H1 (cell line): Measurements from ENCODE around the gene UNC13C. TPM values are rescaled to one million over a fixed set of nuclear protein-coding genes. Genes with fewer than 3 reads are reported as not detected.

Experiments used
- CTCF ChIA-PET: fragments of 300-600 bp; sonication (Branson Sonifier 250); formaldehyde crosslinking; loops from one replicate; lab custom pipeline; 2021; ENCODE audit not compliant: partially characterized antibody; lab: Charles Lee
- POLR2A ChIA-PET: fragments of 300-600 bp; sonication (Branson Sonifier 250); formaldehyde crosslinking; loops from one replicate; lab custom pipeline; 2021; ENCODE audit warnings: inconsistent platforms; ENCODE audit not compliant: partially characterized antibody; lab: Charles Lee
- DNase-seq, 2 experiments: peaks; one replicate each; pipeline versions ENCODE4 v3.0.0 to v3.0.0-alpha.2; 2010 to 2022; ENCODE audit warnings: low spot score in 2 of 2, low read depth in 1 of 2, mixed read lengths in 1 of 2
- FAIRE-seq: peaks from 2 replicates; lab custom pipeline; 2011; peaks lifted over from hg19 to GRCh38; lab: Jason Lieb, UNC
- H2AFZ ChIP-seq: 2 replicates; pipeline ENCODE4 v1.8.1; 2012; ENCODE audit warnings: low read length, inconsistent platforms
- H2AK5ac ChIP-seq: 2 replicates; pipeline ENCODE4 v1.6.1; 2013; ENCODE audit warnings: low read depth, low read length
- H2BK120ac ChIP-seq: replicated peaks from 2 replicates; pipeline ENCODE3; 2013; ENCODE audit warnings: low read depth, low read length, inconsistent platforms
- H2BK12ac ChIP-seq: 2 replicates; pipeline ENCODE4 v1.6.1; 2013; ENCODE audit warnings: low read depth, low read length
- H2BK15ac ChIP-seq: 2 replicates; pipeline ENCODE4 v1.6.1; 2013; ENCODE audit warnings: low read length
- H2BK20ac ChIP-seq: 2 replicates; pipeline ENCODE4 v1.6.1; 2013; ENCODE audit warnings: low read length
- H2BK5ac ChIP-seq: 2 replicates; pipeline ENCODE4 v1.6.1; 2013; ENCODE audit warnings: low read depth, low read length
- H3K14ac ChIP-seq: 2 replicates; pipeline ENCODE4 v1.6.1; 2013; ENCODE audit warnings: inconsistent platforms; ENCODE audit not compliant: insufficient read length
- H3K18ac ChIP-seq: 2 replicates; pipeline ENCODE4 v1.6.1; 2013; ENCODE audit warnings: low read length; ENCODE audit errors: extremely low read depth
- H3K23ac ChIP-seq: 2 replicates; pipeline ENCODE4 v1.6.1; 2013; ENCODE audit warnings: inconsistent platforms; ENCODE audit not compliant: insufficient read length
- H3K23me2 ChIP-seq: 2 replicates; pipeline ENCODE4 v1.6.1; 2013; ENCODE audit warnings: low read depth, low read length
- H3K27ac ChIP-seq: 2 replicates; pipeline ENCODE4 v1.6.1; 2011; ENCODE audit warnings: low read depth, low read length, inconsistent platforms
- H3K27me3 ChIP-seq, 4 experiments: replicated peaks in 1 of 4; 1 replicate in 1 of 4; 2 replicates in 3 of 4; pipeline versions ENCODE4 v1.6.1 to v1.8.1; 2011 to 2013; ENCODE audit warnings: low read length in 3 of 4, mild to moderate bottlenecking in 3 of 4, inconsistent platforms in 2 of 4, mixed read lengths in 2 of 4, moderate library complexity in 1 of 4; ENCODE audit not compliant: control insufficient read depth in 3 of 4, insufficient read depth in 3 of 4; ENCODE audit errors: extremely low read depth in 1 of 4
- H3K36me3 ChIP-seq, 4 experiments: 2 replicates each; pipeline versions ENCODE4 v1.6.1 to v1.8.1; 2011 to 2013; ENCODE audit warnings: mild to moderate bottlenecking in 4 of 4, low read length in 3 of 4, moderate library complexity in 2 of 4, control low read depth in 1 of 4, inconsistent platforms in 1 of 4; ENCODE audit not compliant: insufficient read depth in 4 of 4, control insufficient read depth in 2 of 4
- H3K4ac ChIP-seq: replicated peaks from 2 replicates; pipeline ENCODE3; 2013; ENCODE audit warnings: low read length, low read depth, mixed read lengths, inconsistent platforms; ENCODE audit not compliant: insufficient read length
- H3K4me1 ChIP-seq, 4 experiments: replicated peaks in 1 of 4; 1 replicate in 1 of 4; 2 replicates in 3 of 4; pipeline versions ENCODE4 v1.6.1 to v1.8.1; 2011 to 2013; ENCODE audit warnings: low read length in 3 of 4, inconsistent platforms in 2 of 4, mixed read lengths in 1 of 4; ENCODE audit not compliant: insufficient read depth in 4 of 4, control insufficient read depth in 3 of 4
- H3K4me2 ChIP-seq, 2 experiments: 2 replicates each; pipeline versions ENCODE4 v1.6.1 to v1.8.1; 2011 to 2013; ENCODE audit warnings: low read depth in 2 of 2, low read length in 2 of 2, control low read depth in 1 of 2, inconsistent platforms in 1 of 2, mild to moderate bottlenecking in 1 of 2; ENCODE audit not compliant: insufficient read depth in 1 of 2
- H3K4me3 ChIP-seq, 4 experiments: fragments of 200-600, 300-600 bp in 1 of 4; sonication (generic), shearing (Covaris generic), sonication (Bioruptor Twin) in 1 of 4; 2 replicates each; pipeline versions ENCODE4 v1.5.1 to v1.8.1; 2011 to 2016; ENCODE audit warnings: low read length in 4 of 4, low read depth in 3 of 4, control low read depth in 2 of 4, inconsistent platforms in 2 of 4, mild to moderate bottlenecking in 2 of 4, mixed read lengths in 1 of 4, moderate library complexity in 1 of 4; ENCODE audit not compliant: insufficient read depth in 2 of 4; ENCODE audit errors: extremely low read depth in 1 of 4
- H3K56ac ChIP-seq: replicated peaks from 2 replicates; pipeline ENCODE3; 2013; ENCODE audit warnings: low read depth, mild to moderate bottlenecking, mixed read lengths, low read length, inconsistent platforms; ENCODE audit not compliant: insufficient read length
- H3K79me1 ChIP-seq: 2 replicates; pipeline ENCODE4 v1.6.1; 2013; ENCODE audit warnings: low read depth, low read length, control low read depth
- H3K79me2 ChIP-seq, 2 experiments: 2 replicates each; pipeline versions ENCODE4 v1.6.1 to v1.8.1; 2012 to 2013; ENCODE audit warnings: low read length in 2 of 2, mild to moderate bottlenecking in 2 of 2, inconsistent platforms in 1 of 2; ENCODE audit not compliant: insufficient read depth in 2 of 2, control insufficient read depth in 1 of 2
- H3K9ac ChIP-seq, 4 experiments: replicated peaks in 1 of 4; 1 replicate in 1 of 4; 2 replicates in 3 of 4; pipeline versions ENCODE4 v1.6.1 to v1.8.1; 2011 to 2013; ENCODE audit warnings: low read depth in 3 of 4, low read length in 3 of 4, control low read depth in 2 of 4, mild to moderate bottlenecking in 2 of 4, moderate library complexity in 2 of 4, inconsistent platforms in 1 of 4; ENCODE audit errors: extremely low read depth in 1 of 4
- H3K9me3 ChIP-seq, 2 experiments: 2 replicates each; pipeline versions ENCODE4 v1.6.1 to v1.8.1; 2012 to 2013; ENCODE audit warnings: mild to moderate bottlenecking in 2 of 2, moderate library complexity in 2 of 2, control low read depth in 1 of 2, inconsistent platforms in 1 of 2, low read depth in 1 of 2, low read length in 1 of 2, mixed read lengths in 1 of 2; ENCODE audit not compliant: insufficient read depth in 2 of 2
- H4K20me1 ChIP-seq, 2 experiments: replicated peaks in 1 of 2; 2 replicates each; pipeline versions ENCODE3 to v1.8.1; 2011 to 2013; ENCODE audit warnings: inconsistent platforms in 2 of 2, low read length in 2 of 2, mild to moderate bottlenecking in 1 of 2; ENCODE audit not compliant: insufficient read depth in 2 of 2, control insufficient read depth in 1 of 2
- H4K5ac ChIP-seq: 2 replicates; pipeline ENCODE4 v1.6.1; 2013; ENCODE audit warnings: low read length, low read depth, mixed read lengths, inconsistent platforms; ENCODE audit not compliant: insufficient read length
- H4K8ac ChIP-seq: 2 replicates; pipeline ENCODE4 v1.8.0; 2013; ENCODE audit warnings: mild to moderate bottlenecking, moderate library complexity, low read length, inconsistent platforms; ENCODE audit not compliant: insufficient read depth; ENCODE audit errors: extremely low read depth
- H4K91ac ChIP-seq: replicated peaks from 2 replicates; pipeline ENCODE3; 2013; ENCODE audit warnings: low read length, mixed read lengths, inconsistent platforms; ENCODE audit not compliant: insufficient read length
- ASH2L ChIP-seq: fragments of 200-600, 300-600 bp; sonication (generic); IDR thresholded peaks from one replicate; pipeline ENCODE4 v1.7.1; 2017; ENCODE audit warnings: low read length
- CREB1 ChIP-seq: IDR thresholded peaks from 2 replicates; pipeline ENCODE4 v1.6.1; 2012; ENCODE audit warnings: inconsistent platforms
- KDM4A ChIP-seq: IDR thresholded peaks from one replicate; pipeline ENCODE4 v1.7.1; 2012; ENCODE audit warnings: low read depth, mild to moderate bottlenecking, moderate library complexity, low read length, inconsistent platforms; ENCODE audit not compliant: severe bottlenecking
- KDM5A ChIP-seq: fragments of 200-600 bp; IDR thresholded peaks from 2 replicates; pipeline ENCODE4 v1.7.1; 2012; ENCODE audit warnings: mild to moderate bottlenecking, low read length, inconsistent platforms, mixed read lengths
- MAFK ChIP-seq: IDR thresholded peaks from 2 replicates; pipeline ENCODE4 v1.6.1; 2012; ENCODE audit warnings: low read depth, mild to moderate bottlenecking, improper control_type of control experiment, low read length
- NANOG ChIP-seq: IDR thresholded peaks from 2 replicates; pipeline ENCODE4 v1.6.1; 2011; ENCODE audit warnings: low read length, low read depth, mild to moderate bottlenecking, inconsistent platforms; ENCODE audit not compliant: insufficient read depth, poor library complexity, severe bottlenecking
- POLR2A ChIP-seq, 2 experiments: IDR thresholded peaks; 1 replicate in 1 of 2; 2 replicates in 1 of 2; pipeline ENCODE4 v1.6.1; 2011; ENCODE audit warnings: low read depth in 2 of 2, low read length in 2 of 2, mild to moderate bottlenecking in 2 of 2; ENCODE audit errors: control extremely low read depth in 1 of 2
- RBBP5 ChIP-seq: IDR thresholded peaks from 2 replicates; pipeline ENCODE4 v1.7.1; 2012; ENCODE audit warnings: low read depth, mild to moderate bottlenecking, inconsistent platforms, low read length, moderate library complexity, borderline replicate concordance
- RXRA ChIP-seq: IDR thresholded peaks from 2 replicates; pipeline ENCODE4 v1.6.1; 2011; ENCODE audit warnings: low read depth, mild to moderate bottlenecking, low read length, moderate library complexity; ENCODE audit not compliant: insufficient read depth
- SRF ChIP-seq: IDR thresholded peaks from 2 replicates; pipeline ENCODE4 v1.6.1; 2011; ENCODE audit warnings: mild to moderate bottlenecking, low read depth, low read length, moderate library complexity
- TAF1 ChIP-seq: IDR thresholded peaks from 2 replicates; pipeline ENCODE4 v1.6.1; 2011; ENCODE audit warnings: mild to moderate bottlenecking, low read depth, low read length
- TAF7 ChIP-seq: optimal IDR thresholded peaks from 2 replicates; pipeline ENCODE3; 2011; ENCODE audit warnings: low read depth, mild to moderate bottlenecking, inconsistent platforms, low read length, moderate library complexity, borderline replicate concordance
- TBP ChIP-seq: IDR thresholded peaks from 2 replicates; pipeline ENCODE4 v1.6.1; 2011; ENCODE audit warnings: low read depth, low read length, improper control_type of control experiment
- ZNF274 ChIP-seq: IDR thresholded peaks from 2 replicates; pipeline ENCODE4 v1.7.0; 2012; ENCODE audit warnings: low read length, borderline replicate concordance; ENCODE audit errors: extremely low read depth
- WGBS, 2 experiments: shearing (Covaris generic) in 1 of 2; methylation state at CpG; one replicate each; pipeline versions ENCODE4 v1.1.6 to v1.1.7; 2013 to 2015; ENCODE audit warnings: low lambda C conversion rate in 2 of 2, mixed read lengths in 2 of 2, inconsistent platforms in 1 of 2, low coverage in 1 of 2, missing lambda C conversion rate in 1 of 2; ENCODE audit not compliant: insufficient replicate concordance in 2 of 2, insufficient coverage in 1 of 2, insufficient read length in 1 of 2; ENCODE audit errors: extremely low coverage in 1 of 2, missing lambda C conversion rate in 1 of 2; 5-methylcytosine and 5-hydroxymethylcytosine counted together
- polyA plus RNA-seq, 7 experiments: library from polyadenylated mRNA; depleted of rRNA in 3 of 7; stranded (reverse) in 5 of 7; unstranded in 2 of 7; fragments of >200 nt in 5 of 7; fragments of 200-250 nt in 2 of 7; gene quantifications; 1 replicate in 5 of 7; 2 replicates in 1 of 7; 4 replicates in 1 of 7; pipeline versions ENCODE4 v1.2.1 to v1.2.3, GENCODE V29; 2011 to 2013; ENCODE audit warnings: missing spikeins in 2 of 7, mixed read lengths in 2 of 7
- total RNA-seq: library from RNA; stranded (reverse); fragmentation: NEBNext Ultra II Directional; extraction: Animal tissue kit (Norgen Biotek cat#: 25700); gene quantifications from 2 replicates; pipeline ENCODE4 v1.2.1, GENCODE V29; 2021

The UNC13C gene
- total and polyA plus RNA-seq, 2 of the 8 experiments (the other 6 are each of a cell fraction or from before 2014, with no cell fraction given), result 0.02 to 0.13 TPM

- no peaks in the 10 kb centered on the region for H3K79me1 ChIP-seq
- H3K18ac ChIP-seq, result no peak overlapping the region
- no peak overlapping the region for H4K8ac ChIP-seq
- no peak overlapping the region for H3K27ac ChIP-seq
- WGBS, 2 experiments, result 74% methylated on average over 2 of the region's 2 CpGs; no CpG with 5 or more reads in 1 of the 2 experiments
- H2AFZ ChIP-seq, result no peak overlapping the region
- H3K14ac ChIP-seq, result no peak overlapping the region
- no peak overlapping the region for H3K4me3 ChIP-seq
- ChIA-PET CTCF (interaction anchor here (1.5 kb wide), 1 partner anchor 9 kb away, joined by 3 read pairs; no protein-coding TSS in a partner anchor), POLR2A (no interaction called here)
- H3K4ac ChIP-seq, result no peak overlapping the region
- no peak overlapping the region for H4K5ac ChIP-seq
- no peaks in the 10 kb centered on the region for H3K79me2 ChIP-seq
- no peak overlapping the region for H4K91ac ChIP-seq
- no peak for TF ChIP-seq RBBP5
- TF ChIP-seq TBP, result no peak
- TF ChIP-seq ASH2L, result no peak
- TF ChIP-seq POLR2A (IDR thresholded peaks at IDR 0.05; ENCODE audit: control extremely low read depth in 1 of 2, low read depth in 2 of 2, low read length in 2 of 2), result no peak
- TF ChIP-seq KDM5A, result no peak
- no peak for TF ChIP-seq ZNF274
- TF ChIP-seq KDM4A, result no peak
- no peak for TF ChIP-seq NANOG
- TF ChIP-seq CREB1, result no peak
- no peak for TF ChIP-seq TAF1
- no peak for TF ChIP-seq TAF7
- TF ChIP-seq MAFK, result no peak
- TF ChIP-seq SRF, result no peak
- no peak for TF ChIP-seq RXRA
- FAIRE-seq (no peak), DNase-seq (no peak)
- no peaks in the 10 kb centered on the region for H4K20me1 ChIP-seq
- H3K4me1 ChIP-seq, result no peaks in the 10 kb centered on the region
- H2BK12ac ChIP-seq, result no peak overlapping the region
- H2BK120ac ChIP-seq, result no peak overlapping the region
- H3K9ac ChIP-seq, result no peak overlapping the region
- H2AK5ac ChIP-seq, result no peak overlapping the region
- no peak overlapping the region for H2BK20ac ChIP-seq
- no peaks in the 10 kb centered on the region for H3K27me3 ChIP-seq
- H2BK15ac ChIP-seq, result no peak overlapping the region
- no peak overlapping the region for H2BK5ac ChIP-seq
- H3K4me2 ChIP-seq, result no peak overlapping the region
- peaks cover 0 to 7% of the 10 kb centered on the region in 2 experiments; a peak in 2 of 4 replicates for H3K9me3 ChIP-seq
- no peak overlapping the region for H3K23ac ChIP-seq
- no peak overlapping the region for H3K56ac ChIP-seq
- no peaks in the 10 kb centered on the region for H3K36me3 ChIP-seq
- no peaks in the 10 kb centered on the region for H3K23me2 ChIP-seq
These were observed 602.4 kb downstream of the UNC13C start for GRCh38 chr15:54580643-54581042.
